ENCODE measurements around the gene HIRIP3.

Gene HIRIP3

DNA sequence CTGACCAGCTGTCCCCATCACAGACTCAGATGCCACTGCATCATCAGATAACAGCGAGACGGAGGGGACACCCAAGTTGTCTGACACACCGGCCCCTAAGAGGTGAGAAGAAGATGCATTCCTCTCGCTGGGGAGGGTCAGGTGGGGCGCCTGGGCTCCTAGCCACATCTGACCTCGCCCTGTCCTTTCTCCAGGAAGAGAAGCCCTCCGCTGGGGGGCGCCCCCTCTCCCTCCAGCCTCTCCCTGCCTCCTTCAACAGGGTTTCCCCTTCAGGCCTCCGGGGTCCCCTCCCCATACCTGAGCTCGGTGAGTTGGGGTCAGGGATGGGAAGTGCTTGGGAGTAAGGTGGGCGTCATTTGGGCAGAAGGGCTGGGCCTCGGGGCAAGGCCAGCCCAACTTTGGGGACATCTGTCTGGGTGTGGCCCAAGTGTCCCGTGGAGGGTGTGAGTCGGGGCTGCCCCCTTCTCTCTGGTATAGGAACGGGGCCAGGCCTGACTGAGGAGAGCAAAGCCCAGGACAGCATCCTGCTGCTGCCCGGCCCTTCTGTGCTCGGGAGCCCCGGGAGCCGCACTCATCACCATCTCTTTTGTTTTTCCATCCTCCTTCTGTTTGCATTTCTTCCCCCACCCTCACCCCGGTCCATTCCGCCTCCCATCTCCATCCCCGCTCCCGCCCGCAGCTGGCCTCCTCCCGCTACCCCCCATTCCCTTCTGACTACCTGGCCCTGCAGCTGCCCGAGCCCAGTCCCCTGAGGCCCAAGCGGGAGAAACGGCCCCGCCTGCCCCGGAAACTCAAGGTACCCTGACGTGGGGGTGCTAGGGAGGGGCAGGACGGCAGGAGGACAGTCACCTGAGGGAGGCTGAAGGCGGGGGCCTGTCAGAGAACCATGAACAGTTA, 5.6 kb upstream of the HIRIP3 start:
- Histone ChIP-seq H3K4ac (ENCODE audit: low read depth in 1 of 2, low read length in 2 of 2) (no peak overlapping the region), H3K79me1 (replicated peaks; ENCODE audit: low read length, poor library complexity, severe bottlenecking) (peaks cover 26% of the 10 kb centered on the region), H3K4me1 (ENCODE audit: control insufficient read depth, insufficient read depth, low read depth, low read length) (peaks cover 5% of the 10 kb centered on the region), H4K91ac (ENCODE audit: low read length) (no peak overlapping the region), H4K8ac (ENCODE audit: low read length) (no peak overlapping the region), H3K23ac (ENCODE audit: low read length in 2 of 2) (no peak overlapping the region), H3K27me3 (ENCODE audit: control insufficient read depth in 1 of 2, insufficient read depth in 1 of 2, low read length in 2 of 2) (no peaks in the 10 kb centered on the region), H2BK15ac (ENCODE audit: low read depth, poor library complexity, severe bottlenecking) (no peak overlapping the region), H3K4me2 (ENCODE audit: low read length, poor library complexity, severe bottlenecking) (no peak overlapping the region), H2BK5ac (ENCODE audit: low read depth, low read length, poor library complexity, severe bottlenecking) (no peak overlapping the region), H3K14ac (ENCODE audit: low read length in 2 of 2) (no peak overlapping the region), H3K36me3 (ENCODE audit: control insufficient read depth in 1 of 2, insufficient read depth in 2 of 2, low read depth in 1 of 2, low read length in 2 of 2) (peaks cover 37 to 61% of the 10 kb centered on the region in 2 experiments), H3K4me3 (ENCODE audit: insufficient read depth in 1 of 2, low read depth in 1 of 2, low read length in 2 of 2) (no peak overlapping the region), H2AK5ac (ENCODE audit: low read length, severe bottlenecking) (no peak overlapping the region), H2AFZ (ENCODE audit: low read depth, low read length) (no peak overlapping the region), H3K9ac (ENCODE audit: low read length) (no peak overlapping the region), H2BK120ac (ENCODE audit: low read depth, low read length) (no peak overlapping the region), H3K18ac (ENCODE audit: low read depth in 1 of 2, low read length in 2 of 2) (no peak overlapping the region), H3K9me3 (ENCODE audit: control insufficient read depth, low read length) (no peaks in the 10 kb centered on the region), H3K27ac (ENCODE audit: low read length, poor library complexity, severe bottlenecking) (no peak overlapping the region), H2BK12ac (ENCODE audit: low read length in 2 of 2) (no peak overlapping the region)
- no peak for DNase-seq
- 91% methylated on average over 32 of the region's 33 CpGs for WGBS

DNA sequence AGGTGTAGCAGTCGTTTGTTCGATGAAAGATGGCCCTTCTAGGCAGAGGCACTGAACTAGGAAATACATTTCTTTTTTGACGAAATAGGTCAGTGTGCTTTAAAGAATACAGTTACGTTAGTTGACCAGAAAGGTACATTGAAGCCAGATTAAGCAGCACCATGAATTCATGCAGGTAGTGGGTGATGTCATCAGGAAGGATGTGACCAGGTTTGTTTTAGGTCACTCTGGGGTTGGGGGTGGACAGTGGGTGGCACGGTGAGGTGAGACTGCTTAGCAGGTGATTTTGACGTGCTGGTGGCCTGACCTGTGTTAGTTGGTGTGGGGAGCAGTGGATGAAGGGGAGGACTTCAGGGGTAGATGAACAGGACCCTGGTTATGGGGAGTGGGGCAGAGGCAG, 4.2 kb upstream of the HIRIP3 start:
- Histone ChIP-seq H3K18ac (ENCODE audit: low read depth in 1 of 2, low read length in 2 of 2) (no peak overlapping the region), H3K23ac (ENCODE audit: low read length in 2 of 2) (no peak overlapping the region)
- 91% methylated on average over 6 of the region's 6 CpGs for WGBS

GRCh38 chr16:29996766-29997250, 1.4 kb upstream of the HIRIP3 start:
- Histone ChIP-seq H2AK5ac (ENCODE audit: low read length, severe bottlenecking) (no peak overlapping the region), H3K18ac (ENCODE audit: low read depth in 1 of 2, low read length in 2 of 2) (peak overlapping the region; percentile 44 to 57), H3K27me3 (ENCODE audit: control insufficient read depth in 1 of 2, insufficient read depth in 1 of 2, low read length in 2 of 2) (no peaks in the 10 kb centered on the region), H2BK15ac (ENCODE audit: low read depth, poor library complexity, severe bottlenecking) (no peak overlapping the region), H3K4me2 (ENCODE audit: low read length, poor library complexity, severe bottlenecking) (peak overlapping the region; percentile 64), H3K4me1 (ENCODE audit: control insufficient read depth, insufficient read depth, low read depth, low read length) (peaks cover 14% of the 10 kb centered on the region), H3K23ac (ENCODE audit: low read length in 2 of 2) (no peak overlapping the region), H3K4ac (ENCODE audit: low read depth in 1 of 2, low read length in 2 of 2) (peak overlapping the region in 1 of 2 experiments; percentile 53), H2BK120ac (ENCODE audit: low read depth, low read length) (no peak overlapping the region), H3K79me1 (replicated peaks; ENCODE audit: low read length, poor library complexity, severe bottlenecking) (peaks cover 21% of the 10 kb centered on the region), H2BK5ac (ENCODE audit: low read depth, low read length, poor library complexity, severe bottlenecking) (no peak overlapping the region), H2BK12ac (ENCODE audit: low read length in 2 of 2) (no peak overlapping the region), H3K9me3 (ENCODE audit: control insufficient read depth, low read length) (no peaks in the 10 kb centered on the region), H2AFZ (ENCODE audit: low read depth, low read length) (peak overlapping the region; percentile 70), H4K8ac (ENCODE audit: low read length) (peak overlapping the region; percentile 45), H3K4me3 (ENCODE audit: insufficient read depth in 1 of 2, low read depth in 1 of 2, low read length in 2 of 2) (peak overlapping the region; percentile 76 to 98), H3K9ac (ENCODE audit: low read length) (peak overlapping the region; percentile 92), H3K36me3 (ENCODE audit: control insufficient read depth in 1 of 2, insufficient read depth in 2 of 2, low read depth in 1 of 2, low read length in 2 of 2) (peaks cover 42 to 46% of the 10 kb centered on the region in 2 experiments), H3K14ac (ENCODE audit: low read length in 2 of 2) (no peak overlapping the region), H3K27ac (ENCODE audit: low read length, poor library complexity, severe bottlenecking) (no peak overlapping the region), H4K91ac (ENCODE audit: low read length) (no peak overlapping the region)
- DNase-seq = no peak
- WGBS = 34% methylated on average over 6 of the region's 9 CpGs

More for the DNA sequence above, 4.2 kb upstream of the HIRIP3 start:
- Histone ChIP-seq H4K91ac (ENCODE audit: low read length) (no peak overlapping the region), H3K9me3 (ENCODE audit: control insufficient read depth, low read length) (no peaks in the 10 kb centered on the region), H2BK15ac (ENCODE audit: low read depth, poor library complexity, severe bottlenecking) (no peak overlapping the region), H3K4me3 (ENCODE audit: insufficient read depth in 1 of 2, low read depth in 1 of 2, low read length in 2 of 2) (no peak overlapping the region), H2BK12ac (ENCODE audit: low read length in 2 of 2) (no peak overlapping the region), H3K27me3 (ENCODE audit: control insufficient read depth in 1 of 2, insufficient read depth in 1 of 2, low read length in 2 of 2) (no peaks in the 10 kb centered on the region), H2AK5ac (ENCODE audit: low read length, severe bottlenecking) (no peak overlapping the region), H2BK5ac (ENCODE audit: low read depth, low read length, poor library complexity, severe bottlenecking) (no peak overlapping the region), H3K9ac (ENCODE audit: low read length) (no peak overlapping the region), H3K14ac (ENCODE audit: low read length in 2 of 2) (no peak overlapping the region), H3K4me2 (ENCODE audit: low read length, poor library complexity, severe bottlenecking) (no peak overlapping the region), H3K4ac (ENCODE audit: low read depth in 1 of 2, low read length in 2 of 2) (no peak overlapping the region), H4K8ac (ENCODE audit: low read length) (no peak overlapping the region), H3K4me1 (ENCODE audit: control insufficient read depth, insufficient read depth, low read depth, low read length) (peaks cover 12% of the 10 kb centered on the region), H3K79me1 (replicated peaks; ENCODE audit: low read length, poor library complexity, severe bottlenecking) (peaks cover 23% of the 10 kb centered on the region), H3K36me3 (ENCODE audit: control insufficient read depth in 1 of 2, insufficient read depth in 2 of 2, low read depth in 1 of 2, low read length in 2 of 2) (peaks cover 37 to 49% of the 10 kb centered on the region in 2 experiments), H2AFZ (ENCODE audit: low read depth, low read length) (no peak overlapping the region), H2BK120ac (ENCODE audit: low read depth, low read length) (no peak overlapping the region), H3K27ac (ENCODE audit: low read length, poor library complexity, severe bottlenecking) (no peak overlapping the region)
- no peak for DNase-seq
